Upper lobe of right lung (tissue), 1 donor: ENCODE data around the gene NSD1. TPM values are rescaled to one million over a fixed set of nuclear protein-coding genes. Genes with fewer than 3 reads are reported as not detected.

Source experiments
- ATAC-seq: fragments of 200-7000 bp; cut with Tn5 transposase; one replicate; pipeline ENCODE4 v1.9.1; 2020; ENCODE audit warnings: mild to moderate bottlenecking, moderate library complexity
- DNase-seq: peaks from one replicate; pipeline ENCODE4 v3.0.0-alpha.2; 2020
- H3K27ac ChIP-seq: fragments of 200-600 bp; one replicate; pipeline ENCODE4 v1.8.0; 2022
- H3K27me3 ChIP-seq: fragments of 200-600 bp; one replicate; pipeline ENCODE4 v1.8.0; 2022; ENCODE audit warnings: mild to moderate bottlenecking
- H3K36me3 ChIP-seq: fragments of 200-600 bp; one replicate; pipeline ENCODE4 v1.8.0; 2022
- H3K4me1 ChIP-seq: fragments of 200-600 bp; one replicate; pipeline ENCODE4 v1.8.0; 2022
- H3K4me3 ChIP-seq: fragments of 200-600 bp; one replicate; pipeline ENCODE4 v1.8.0; 2022; ENCODE audit warnings: mild to moderate bottlenecking
- H3K9me3 ChIP-seq: fragments of 200-600 bp; one replicate; pipeline ENCODE4 v1.8.0; 2022
- intact Hi-C: fragments of 100-400 bp; cut with DNase I; formaldehyde crosslinking; loops from one replicate; pipeline ENCODE4 v1.11.0; 2022
- total RNA-seq: library from RNA; stranded (reverse); fragmentation: NEBNext Ultra II Directional; extraction: Animal tissue kit (Norgen Biotek cat#: 25700); gene quantifications from one replicate; pipeline ENCODE4 v1.2.1, GENCODE V29; 2021
- TF ChIP-seq, protein P1 (sequence below): fragments of 200-600 bp; IDR thresholded peaks from one replicate; pipeline ENCODE4 v1.8.0; 2022; ENCODE audit warnings: antibody characterized with exemption
- donor health status: DM: no; HTN: yes; CAD: no; lungs with severe emphysema.

Gene NSD1
- total RNA-seq, 1 donor from 2014 or later = 67.7 TPM

- no peak overlapping the region for H3K27ac ChIP-seq
- TF ChIP-seq, protein P1, sequence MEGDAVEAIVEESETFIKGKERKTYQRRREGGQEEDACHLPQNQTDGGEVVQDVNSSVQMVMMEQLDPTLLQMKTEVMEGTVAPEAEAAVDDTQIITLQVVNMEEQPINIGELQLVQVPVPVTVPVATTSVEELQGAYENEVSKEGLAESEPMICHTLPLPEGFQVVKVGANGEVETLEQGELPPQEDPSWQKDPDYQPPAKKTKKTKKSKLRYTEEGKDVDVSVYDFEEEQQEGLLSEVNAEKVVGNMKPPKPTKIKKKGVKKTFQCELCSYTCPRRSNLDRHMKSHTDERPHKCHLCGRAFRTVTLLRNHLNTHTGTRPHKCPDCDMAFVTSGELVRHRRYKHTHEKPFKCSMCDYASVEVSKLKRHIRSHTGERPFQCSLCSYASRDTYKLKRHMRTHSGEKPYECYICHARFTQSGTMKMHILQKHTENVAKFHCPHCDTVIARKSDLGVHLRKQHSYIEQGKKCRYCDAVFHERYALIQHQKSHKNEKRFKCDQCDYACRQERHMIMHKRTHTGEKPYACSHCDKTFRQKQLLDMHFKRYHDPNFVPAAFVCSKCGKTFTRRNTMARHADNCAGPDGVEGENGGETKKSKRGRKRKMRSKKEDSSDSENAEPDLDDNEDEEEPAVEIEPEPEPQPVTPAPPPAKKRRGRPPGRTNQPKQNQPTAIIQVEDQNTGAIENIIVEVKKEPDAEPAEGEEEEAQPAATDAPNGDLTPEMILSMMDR = no peak
- intact Hi-C loops = no loop called here
- H3K4me3 ChIP-seq = no peak overlapping the region
- DNase-seq (no peak), ATAC-seq (no peak)
- no peaks in the 10 kb centered on the region for H3K27me3 ChIP-seq
- peaks cover 5% of the 10 kb centered on the region for H3K4me1 ChIP-seq
- H3K9me3 ChIP-seq = no peaks in the 10 kb centered on the region
- H3K36me3 ChIP-seq = peaks cover 88% of the 10 kb centered on the region
Observed at GRCh38 chr5:177264178-177264577, 130.6 kb downstream of the NSD1 start.

DNA sequence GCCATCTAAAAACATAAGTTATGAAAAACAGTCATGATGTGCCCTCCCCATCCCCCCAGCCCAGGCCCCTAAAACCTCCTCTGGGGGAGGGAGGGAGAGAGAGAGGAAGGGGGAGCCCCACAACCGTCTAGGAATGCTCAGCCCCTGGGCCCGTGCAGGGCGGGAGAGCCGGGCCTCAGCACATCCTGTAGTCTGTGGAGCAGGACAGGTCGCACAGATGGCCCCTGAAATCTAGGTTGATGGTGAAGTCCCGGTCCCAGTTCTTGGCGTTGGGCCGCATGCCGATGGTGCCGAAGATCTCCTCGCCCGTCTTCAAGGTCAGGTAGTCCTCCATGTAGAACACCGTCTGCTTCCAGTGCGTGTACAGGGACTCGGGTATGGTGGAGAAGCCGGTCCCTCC, 131.8 kb downstream of the NSD1 start:
- Histone ChIP-seq H3K27me3 (no peaks in the 10 kb centered on the region), H3K4me3 (no peak overlapping the region), H3K9me3 (no peaks in the 10 kb centered on the region), H3K36me3 (peaks cover 88% of the 10 kb centered on the region), H3K27ac (no peak overlapping the region), H3K4me1 (peaks cover 5% of the 10 kb centered on the region)
- TF ChIP-seq, protein P1 = no peak
- no peak for DNase-seq
- ATAC-seq = peak; percentile 36
- intact Hi-C loops = no loop called here

DNA sequence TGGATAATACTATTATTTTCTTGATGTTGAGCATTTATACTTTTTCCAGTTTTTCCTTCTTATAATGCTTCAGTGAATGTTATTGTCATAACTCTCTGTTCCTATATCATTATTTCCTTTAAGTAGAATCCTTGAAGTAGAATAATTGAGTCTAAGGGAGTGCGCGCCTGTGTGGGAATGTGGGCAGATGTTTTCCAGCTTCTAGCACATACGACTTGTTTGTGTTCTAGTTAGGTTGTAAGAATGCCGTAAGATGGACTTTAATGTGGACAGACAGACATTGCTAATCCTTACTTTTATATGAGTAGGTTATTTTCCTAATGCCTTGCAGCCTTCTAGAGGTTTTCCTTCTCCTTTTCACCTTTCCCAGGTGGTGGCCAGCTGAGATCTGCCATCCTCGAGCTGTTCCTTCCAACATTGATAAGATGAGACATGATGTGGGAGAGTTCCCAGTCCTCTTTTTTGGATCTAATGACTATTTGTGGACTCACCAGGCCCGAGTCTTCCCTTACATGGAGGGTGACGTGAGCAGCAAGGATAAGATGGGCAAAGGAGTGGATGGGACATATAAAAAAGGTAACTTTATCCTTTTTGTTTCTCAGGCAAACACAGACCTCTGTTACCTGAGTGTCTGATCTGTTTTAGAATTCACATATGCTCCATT, 135.8 kb downstream of the NSD1 start:
- no peak for ATAC-seq
- Histone ChIP-seq H3K27me3 (no peaks in the 10 kb centered on the region), H3K9me3 (no peaks in the 10 kb centered on the region), H3K4me1 (peaks cover 5% of the 10 kb centered on the region), H3K27ac (no peak overlapping the region), H3K36me3 (peaks cover 87% of the 10 kb centered on the region), H3K4me3 (no peak overlapping the region)
- intact Hi-C loops = no loop called here
- no peak for DNase-seq
- TF ChIP-seq, protein P1 = no peak

GRCh38 chr5:177269976-177270375, 136.4 kb downstream of the NSD1 start:
- DNase-seq (no peak), ATAC-seq (no peak)
- H3K27me3 ChIP-seq = no peaks in the 10 kb centered on the region
- TF ChIP-seq, protein P1 = no peak
- intact Hi-C loops = no loop called here
- H3K9me3 ChIP-seq = no peaks in the 10 kb centered on the region
- no peak overlapping the region for H3K4me3 ChIP-seq
- peaks cover 3% of the 10 kb centered on the region for H3K4me1 ChIP-seq
- H3K36me3 ChIP-seq = peaks cover 92% of the 10 kb centered on the region
- no peak overlapping the region for H3K27ac ChIP-seq

DNA sequence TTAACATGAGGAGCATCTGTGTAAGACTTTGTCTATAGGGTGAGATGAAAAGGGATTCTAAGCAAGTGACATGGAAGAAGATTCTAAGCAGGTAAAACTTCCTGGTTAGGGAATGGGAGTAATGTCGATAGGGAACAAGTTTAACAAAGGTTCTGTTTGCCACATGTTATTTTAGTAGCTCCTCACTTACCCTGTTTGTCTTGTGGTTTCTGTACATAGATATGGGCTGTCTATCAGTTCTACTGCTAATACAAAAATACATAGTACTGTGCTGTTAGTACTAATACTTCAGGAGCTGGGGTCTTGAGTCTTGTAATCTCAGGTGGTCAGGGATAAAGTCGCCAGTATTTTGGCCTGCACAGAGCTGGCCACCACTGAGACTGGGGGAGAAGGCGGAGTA, 137.1 kb downstream of the NSD1 start:
- intact Hi-C loops = no loop called here
- Histone ChIP-seq H3K9me3 (no peaks in the 10 kb centered on the region), H3K4me1 (no peaks in the 10 kb centered on the region), H3K27ac (no peak overlapping the region), H3K4me3 (no peak overlapping the region), H3K27me3 (no peaks in the 10 kb centered on the region), H3K36me3 (peaks cover 92% of the 10 kb centered on the region)
- no peak for DNase-seq
- TF ChIP-seq, protein P1 = no peak
- ATAC-seq = no peak

- DNase-seq (no peak), ATAC-seq (no peak)
- Histone ChIP-seq H3K9me3 (no peaks in the 10 kb centered on the region), H3K4me1 (no peaks in the 10 kb centered on the region), H3K36me3 (peaks cover 92% of the 10 kb centered on the region), H3K27me3 (no peaks in the 10 kb centered on the region), H3K4me3 (no peak overlapping the region), H3K27ac (no peak overlapping the region)
- intact Hi-C loops = no loop called here
- TF ChIP-seq, protein P1 = no peak
Observed at GRCh38 chr5:177271113-177271512, 137.5 kb downstream of the NSD1 start.
